Naive B cell (primary cell): ENCODE measurements around the gene MEN1. TPM values are rescaled to one million over a fixed set of nuclear protein-coding genes. Genes with fewer than 3 reads are reported as not detected.

Experiments
- ATAC-seq, 2 donors: fragments of 150-1000 bp; cut with Tn5 transposase; 2 replicates each; pipeline ENCODE4 v1.10.0; 2021; ENCODE audit warnings: low read depth in 2 of 2, mild to moderate bottlenecking in 2 of 2, moderate library complexity in 2 of 2
- DNase-seq: peaks from one replicate; pipeline ENCODE4 v3.0.0; 2022
- H3K27ac Mint-ChIP-seq, 6 donors: one replicate each; pipeline ENCODE4 v1.8.0; 2020 to 2022; ENCODE audit warnings: mild to moderate bottlenecking in 6 of 6, mixed read lengths in 6 of 6, moderate library complexity in 5 of 6, inconsistent platforms in 2 of 6
- H3K27me3 Mint-ChIP-seq, 3 donors: one replicate each; pipeline ENCODE4 v1.8.0; 2021 to 2022; ENCODE audit warnings: mixed read lengths in 3 of 3, mild to moderate bottlenecking in 1 of 3
- H3K36me3 Mint-ChIP-seq, 2 donors: one replicate each; pipeline ENCODE4 v1.8.0; 2020 to 2022; ENCODE audit warnings: mixed read lengths in 2 of 2, inconsistent platforms in 1 of 2, mild to moderate bottlenecking in 1 of 2
- H3K4me1 Mint-ChIP-seq, 3 donors: one replicate each; pipeline ENCODE4 v1.8.0; 2020 to 2022; ENCODE audit warnings: mixed read lengths in 3 of 3, inconsistent platforms in 1 of 3, mild to moderate bottlenecking in 1 of 3, moderate library complexity in 1 of 3
- H3K4me3 Mint-ChIP-seq, 8 donors: one replicate each; pipeline ENCODE4 v1.8.0; 2020 to 2022; ENCODE audit warnings: mild to moderate bottlenecking in 8 of 8, mixed read lengths in 8 of 8, moderate library complexity in 8 of 8, inconsistent platforms in 2 of 8
- H3K9me3 Mint-ChIP-seq, 7 donors: one replicate each; pipeline ENCODE4 v1.8.0; 2020 to 2022; ENCODE audit warnings: mixed read lengths in 7 of 7, mild to moderate bottlenecking in 5 of 7, inconsistent platforms in 2 of 7, moderate library complexity in 1 of 7
- polyA plus RNA-seq, 6 donors: library from polyadenylated mRNA; unstranded; fragments of 300-500 nt; fragmentation: Illumina TruSeq; gene quantifications; one replicate each; pipeline ENCODE4 v1.2.3, GENCODE V29; 2021; ENCODE audit warnings: low read depth in 6 of 6

Gene MEN1
- polyA plus RNA-seq, 6 donors from 2014 or later, result 12.3 to 49.5 (median 27.4) TPM

DNA sequence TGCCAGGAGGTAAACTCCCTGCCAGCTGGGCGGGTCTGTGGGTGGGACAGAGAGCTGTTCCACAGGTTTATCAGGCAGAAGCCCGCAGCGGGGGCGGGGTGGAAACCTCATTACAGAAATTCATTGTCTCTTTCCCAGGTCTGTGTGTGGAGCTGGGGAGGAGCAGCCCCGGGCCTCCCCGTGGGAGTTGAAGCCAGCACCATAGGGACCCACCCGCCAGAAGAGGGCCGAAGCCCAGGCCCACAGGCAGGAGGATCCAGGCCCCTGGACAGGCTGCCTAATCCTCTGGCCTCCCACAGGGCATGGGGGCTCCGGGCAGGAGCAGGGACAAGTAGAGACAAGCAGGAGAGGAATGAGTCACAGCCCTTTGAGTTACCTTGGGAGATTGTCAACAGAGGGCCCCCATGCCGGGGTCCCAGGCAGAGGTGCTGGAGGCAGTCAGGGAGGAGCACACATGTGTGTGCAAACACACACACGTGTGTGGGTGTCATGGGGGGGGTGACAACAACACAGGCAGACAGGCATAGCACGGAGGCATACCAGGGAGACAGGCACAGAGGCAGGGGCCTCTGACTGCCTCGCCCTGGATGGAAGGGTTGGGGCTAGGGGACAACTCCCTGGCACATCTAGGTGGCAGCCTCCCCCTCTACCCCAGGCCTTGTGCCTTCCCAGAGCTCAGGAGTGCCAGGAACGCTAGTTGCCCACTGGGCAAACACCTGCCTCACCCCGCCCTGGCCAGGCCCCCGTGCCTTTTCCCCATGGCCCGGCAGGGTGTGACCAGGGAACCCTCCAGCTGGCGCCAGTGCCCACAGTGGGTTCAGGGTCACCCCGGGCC, 32.7 kb upstream of the MEN1 start:
- H3K27ac Mint-ChIP-seq, result peak overlapping the region in 1 of 6 donors; percentile 77
- H3K36me3 Mint-ChIP-seq, result peaks cover 0 to 7% of the 10 kb centered on the region in 2 donors
- DNase-seq (no peak), ATAC-seq (no peak)
- H3K9me3 Mint-ChIP-seq, result no peaks in the 10 kb centered on the region
- peaks cover 23 to 36% (median 27%) of the 10 kb centered on the region in 3 donors for H3K4me1 Mint-ChIP-seq
- H3K4me3 Mint-ChIP-seq, result peak overlapping the region in 7 of 8 donors; percentile 72 to 92 (median 82)
- H3K27me3 Mint-ChIP-seq, result no peaks in the 10 kb centered on the region

DNA sequence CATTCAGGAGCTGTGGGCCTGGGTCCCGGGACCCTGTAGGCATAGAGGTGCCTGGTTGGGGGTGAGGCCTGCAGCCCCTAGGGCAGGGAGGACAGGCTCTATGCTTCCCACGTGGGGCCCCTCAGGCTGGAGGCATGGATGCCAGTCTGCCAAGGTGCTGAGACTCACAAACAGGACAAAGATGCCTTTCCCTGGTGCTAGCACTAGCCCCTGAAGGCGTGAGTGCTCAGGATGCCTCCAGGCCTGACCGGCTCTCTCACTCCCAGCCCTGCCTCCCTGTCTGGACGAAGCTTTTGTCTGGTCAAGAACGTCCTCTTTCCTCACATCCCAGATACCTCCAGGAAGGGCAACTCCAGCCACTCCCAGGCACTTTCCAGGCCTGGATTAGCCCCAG, 32.0 kb upstream of the MEN1 start:
- peaks cover 0 to 7% of the 10 kb centered on the region in 2 donors for H3K36me3 Mint-ChIP-seq
- ATAC-seq (no peak), DNase-seq (no peak)
- no peak overlapping the region for H3K27ac Mint-ChIP-seq
- peaks cover 21 to 33% (median 21%) of the 10 kb centered on the region in 3 donors for H3K4me1 Mint-ChIP-seq
- no peaks in the 10 kb centered on the region for H3K9me3 Mint-ChIP-seq
- peak overlapping the region in 1 of 8 donors; percentile 22 for H3K4me3 Mint-ChIP-seq
- H3K27me3 Mint-ChIP-seq, result no peaks in the 10 kb centered on the region

DNA sequence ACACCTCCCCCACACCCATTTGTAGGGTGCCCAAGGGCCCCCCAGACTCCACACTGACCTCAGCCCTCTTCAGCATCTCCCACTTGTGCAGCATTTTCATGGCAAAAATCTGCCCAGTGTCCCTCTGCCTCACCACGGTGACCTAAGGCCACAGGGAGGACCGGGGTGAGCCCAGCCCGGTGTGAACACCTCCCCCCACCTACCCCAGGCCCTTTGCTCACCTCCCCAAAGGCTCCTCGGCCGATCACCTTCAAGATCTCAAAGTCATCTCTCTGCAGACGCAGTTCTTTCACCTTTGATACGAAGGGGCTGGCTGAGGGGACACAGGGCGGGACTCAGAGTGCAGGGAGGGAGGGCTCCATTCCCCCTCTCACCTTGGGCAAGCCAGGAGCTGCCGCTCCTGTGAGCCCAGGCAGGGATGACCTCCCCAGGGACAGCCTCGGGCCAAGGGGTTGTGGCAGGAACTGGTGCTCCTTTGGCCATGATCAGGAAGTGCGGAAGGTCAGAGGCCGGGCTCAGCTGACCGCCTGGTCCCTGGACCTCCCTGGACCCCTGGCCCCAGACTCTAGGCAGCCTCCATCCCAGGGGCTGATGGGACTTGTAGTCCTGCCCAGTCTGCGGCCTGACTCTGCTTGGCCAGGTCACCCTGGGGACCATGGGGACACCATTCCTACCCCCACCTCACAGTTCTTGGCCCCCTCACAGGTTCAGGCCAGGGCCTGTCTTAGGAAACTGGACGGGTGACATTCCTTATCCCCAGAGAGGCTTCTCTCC, 31.4 kb upstream of the MEN1 start:
- no peaks in the 10 kb centered on the region for H3K9me3 Mint-ChIP-seq
- peaks cover 0 to 7% of the 10 kb centered on the region in 2 donors for H3K36me3 Mint-ChIP-seq
- peak overlapping the region in 1 of 6 donors; percentile 86 for H3K27ac Mint-ChIP-seq
- DNase-seq, result no peak
- no peak for ATAC-seq
- no peaks in the 10 kb centered on the region for H3K27me3 Mint-ChIP-seq
- peaks cover 16 to 27% (median 16%) of the 10 kb centered on the region in 3 donors for H3K4me1 Mint-ChIP-seq
- no peak overlapping the region for H3K4me3 Mint-ChIP-seq

DNA sequence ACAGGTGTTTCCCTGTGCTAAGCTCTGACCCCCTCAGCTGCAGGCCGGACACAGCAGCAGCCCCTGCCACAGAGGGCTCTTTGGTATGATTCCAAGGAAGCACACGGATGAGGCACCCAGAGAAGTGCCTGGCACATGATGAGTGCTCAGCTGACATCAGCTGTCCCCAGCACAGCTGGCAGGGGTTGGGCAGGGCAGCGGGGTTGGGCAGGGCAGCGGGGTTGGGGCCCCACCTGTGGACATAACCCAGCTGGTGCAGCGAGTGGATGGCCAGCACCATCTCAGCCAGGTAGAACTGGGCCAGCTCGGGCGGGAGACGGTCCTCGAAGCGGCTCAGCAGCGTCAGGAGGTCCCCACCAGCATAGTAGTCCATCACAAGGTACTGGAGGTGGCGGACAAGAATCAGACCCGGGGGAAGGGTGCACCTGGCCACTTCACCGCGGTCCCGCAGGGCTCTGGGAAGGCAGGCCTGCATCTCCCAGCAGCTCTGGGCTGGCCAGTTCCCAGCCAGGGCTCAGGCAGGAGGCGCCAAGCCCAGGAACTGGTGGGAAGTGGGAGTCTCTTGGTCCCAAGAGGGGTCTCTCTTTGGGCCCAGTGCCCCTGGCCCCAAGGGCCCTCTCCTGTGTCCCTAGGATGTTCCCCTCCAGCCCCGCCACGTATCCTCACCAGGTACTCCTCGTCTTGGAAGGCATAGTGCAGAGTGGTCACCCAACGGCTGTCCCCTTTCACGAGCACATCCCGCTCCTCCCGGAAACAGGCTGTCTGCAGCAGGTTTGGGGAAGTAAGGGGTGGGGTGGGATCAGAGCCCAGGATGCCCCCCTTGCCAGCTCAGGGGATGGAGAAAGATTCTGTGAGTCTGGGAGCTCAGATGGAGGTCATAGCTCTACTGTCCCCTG, 29.8 kb upstream of the MEN1 start:
- Mint-ChIP-seq H3K27ac (no peak overlapping the region), H3K27me3 (no peaks in the 10 kb centered on the region), H3K36me3 (peaks cover 0 to 7% of the 10 kb centered on the region in 2 donors), H3K4me3 (no peak overlapping the region), H3K9me3 (no peaks in the 10 kb centered on the region), H3K4me1 (peaks cover 11 to 23% (median 14%) of the 10 kb centered on the region in 3 donors)
- no peak for ATAC-seq
- no peak for DNase-seq

DNA sequence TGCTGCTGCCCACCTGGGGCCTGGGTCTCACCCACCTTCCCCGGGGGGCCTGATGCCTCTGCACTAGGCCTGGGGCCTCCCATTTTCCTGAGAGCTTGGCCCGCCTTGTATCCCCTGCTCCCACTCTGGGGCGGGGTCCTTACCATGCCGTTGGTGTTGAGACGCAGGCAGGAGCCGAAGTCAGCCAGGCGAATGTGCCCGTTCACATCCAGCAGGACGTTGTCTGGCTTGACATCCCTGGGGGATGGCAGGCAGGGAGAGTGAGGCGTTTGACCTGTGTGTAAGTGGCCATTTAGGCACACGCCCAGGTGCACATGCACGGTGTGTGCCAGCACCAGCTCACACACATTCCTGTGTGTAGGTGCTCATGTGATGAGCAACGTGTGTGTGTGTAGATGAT, 29.0 kb upstream of the MEN1 start:
- Mint-ChIP-seq H3K36me3 (peaks cover 0 to 7% of the 10 kb centered on the region in 2 donors), H3K4me3 (no peak overlapping the region), H3K9me3 (no peaks in the 10 kb centered on the region), H3K27ac (no peak overlapping the region), H3K27me3 (no peaks in the 10 kb centered on the region), H3K4me1 (peaks cover 8 to 19% (median 11%) of the 10 kb centered on the region in 3 donors)
- DNase-seq, result no peak
- no peak for ATAC-seq

DNA sequence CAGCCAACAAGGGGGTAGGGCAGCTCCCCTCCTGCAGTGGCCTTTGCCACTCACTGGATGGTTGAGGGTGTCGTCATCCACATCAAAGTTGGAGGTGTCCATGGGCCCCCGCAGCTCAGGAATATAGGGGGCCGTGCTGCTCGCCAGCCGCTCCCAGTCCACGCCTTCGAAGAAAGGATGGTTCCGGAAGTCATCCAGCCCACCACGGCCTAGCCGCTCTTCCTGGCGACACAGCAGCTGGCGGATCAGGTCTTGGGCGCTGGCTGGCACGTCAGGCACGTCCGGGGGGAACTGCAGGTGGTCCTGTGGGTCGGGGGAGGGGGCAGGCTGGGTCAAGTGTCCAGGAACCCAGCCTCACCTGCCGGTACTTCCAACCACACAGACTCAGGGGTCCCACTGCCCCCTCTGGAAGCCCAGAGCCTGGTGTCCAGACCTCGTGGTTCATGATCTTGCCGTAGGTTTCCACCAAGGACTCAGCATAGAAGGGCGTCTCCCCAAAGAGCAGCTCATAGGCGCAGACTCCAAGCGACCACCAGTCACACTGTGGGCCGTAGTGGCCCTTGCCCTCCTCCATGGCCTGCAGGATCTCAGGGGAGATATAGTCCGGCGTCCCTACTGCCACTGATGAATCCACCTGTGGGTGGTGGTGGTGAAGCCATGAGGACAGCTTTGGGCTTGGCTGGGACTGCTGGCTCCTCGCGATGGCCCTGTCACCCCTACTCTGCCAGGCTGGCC, 28.4 kb upstream of the MEN1 start:
- H3K4me1 Mint-ChIP-seq, result peaks cover 5 to 15% (median 7%) of the 10 kb centered on the region in 3 donors
- H3K36me3 Mint-ChIP-seq, result peaks cover 0 to 7% of the 10 kb centered on the region in 2 donors
- H3K4me3 Mint-ChIP-seq, result no peak overlapping the region
- H3K9me3 Mint-ChIP-seq, result no peaks in the 10 kb centered on the region
- no peak overlapping the region for H3K27ac Mint-ChIP-seq
- no peaks in the 10 kb centered on the region for H3K27me3 Mint-ChIP-seq
- DNase-seq (no peak), ATAC-seq (no peak)

DNA sequence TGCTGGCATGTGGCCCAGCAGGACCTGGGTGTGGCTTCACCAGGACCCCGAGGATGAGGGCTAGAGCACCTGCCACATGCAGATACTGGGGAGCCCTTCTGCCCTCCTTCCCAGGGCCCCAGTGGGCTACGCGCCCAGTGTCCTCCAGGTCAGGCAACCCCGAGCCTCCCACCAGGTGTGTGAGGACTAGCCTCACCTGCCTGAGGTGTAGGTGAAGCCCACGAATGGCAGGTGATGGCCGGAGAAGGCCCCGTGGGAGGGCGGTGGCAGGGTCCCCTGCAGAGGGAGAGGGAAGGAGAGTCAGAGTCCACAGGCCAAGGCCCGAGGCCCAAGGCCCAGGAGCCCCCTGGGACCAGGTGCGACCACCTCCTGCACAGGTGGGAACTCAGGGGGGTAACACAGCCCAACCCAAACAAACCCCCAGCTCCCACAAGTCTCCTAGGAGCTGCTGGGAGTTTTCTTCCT, 27.6 kb upstream of the MEN1 start:
- DNase-seq (no peak), ATAC-seq (no peak)
- H3K4me1 Mint-ChIP-seq, result peaks cover 0 to 6% (median under 1%) of the 10 kb centered on the region in 3 donors
- no peak overlapping the region for H3K27ac Mint-ChIP-seq
- H3K27me3 Mint-ChIP-seq, result no peaks in the 10 kb centered on the region
- H3K36me3 Mint-ChIP-seq, result peaks cover 0 to 7% of the 10 kb centered on the region in 2 donors
- H3K4me3 Mint-ChIP-seq, result no peak overlapping the region
- no peaks in the 10 kb centered on the region for H3K9me3 Mint-ChIP-seq

DNA sequence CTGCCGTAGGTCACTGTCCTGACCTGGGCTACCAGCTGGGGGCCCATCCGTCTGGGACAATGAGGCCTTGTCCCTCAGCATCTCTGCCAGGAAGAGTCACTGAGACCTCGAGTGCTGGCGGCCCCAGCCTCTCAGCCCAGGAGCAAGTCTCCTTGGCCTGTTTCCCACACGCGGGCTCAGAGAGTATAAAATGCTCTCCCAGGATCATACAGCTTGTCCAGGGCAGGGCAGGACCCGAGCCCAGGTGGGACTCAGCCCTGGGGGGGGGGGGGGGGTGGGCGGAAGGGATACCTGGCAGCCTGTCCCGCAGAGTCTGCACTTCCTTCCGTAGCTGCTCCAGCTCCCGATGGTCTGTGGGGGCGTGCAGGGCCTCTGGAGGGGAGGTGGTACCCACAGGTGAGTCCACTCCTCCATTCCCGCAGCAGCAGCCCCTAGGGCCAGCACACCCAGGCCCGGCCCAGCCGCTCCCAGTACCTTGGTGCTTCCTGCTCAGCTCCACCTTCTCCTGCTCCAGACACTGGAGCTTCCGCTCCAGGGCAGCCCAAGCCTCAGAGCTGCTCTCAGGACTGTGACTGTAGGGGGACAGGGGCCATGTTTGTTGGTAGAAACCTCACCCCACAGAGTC, 26.2 kb upstream of the MEN1 start:
- H3K4me3 Mint-ChIP-seq, result no peak overlapping the region
- no peak for DNase-seq
- H3K9me3 Mint-ChIP-seq, result no peaks in the 10 kb centered on the region

DNA sequence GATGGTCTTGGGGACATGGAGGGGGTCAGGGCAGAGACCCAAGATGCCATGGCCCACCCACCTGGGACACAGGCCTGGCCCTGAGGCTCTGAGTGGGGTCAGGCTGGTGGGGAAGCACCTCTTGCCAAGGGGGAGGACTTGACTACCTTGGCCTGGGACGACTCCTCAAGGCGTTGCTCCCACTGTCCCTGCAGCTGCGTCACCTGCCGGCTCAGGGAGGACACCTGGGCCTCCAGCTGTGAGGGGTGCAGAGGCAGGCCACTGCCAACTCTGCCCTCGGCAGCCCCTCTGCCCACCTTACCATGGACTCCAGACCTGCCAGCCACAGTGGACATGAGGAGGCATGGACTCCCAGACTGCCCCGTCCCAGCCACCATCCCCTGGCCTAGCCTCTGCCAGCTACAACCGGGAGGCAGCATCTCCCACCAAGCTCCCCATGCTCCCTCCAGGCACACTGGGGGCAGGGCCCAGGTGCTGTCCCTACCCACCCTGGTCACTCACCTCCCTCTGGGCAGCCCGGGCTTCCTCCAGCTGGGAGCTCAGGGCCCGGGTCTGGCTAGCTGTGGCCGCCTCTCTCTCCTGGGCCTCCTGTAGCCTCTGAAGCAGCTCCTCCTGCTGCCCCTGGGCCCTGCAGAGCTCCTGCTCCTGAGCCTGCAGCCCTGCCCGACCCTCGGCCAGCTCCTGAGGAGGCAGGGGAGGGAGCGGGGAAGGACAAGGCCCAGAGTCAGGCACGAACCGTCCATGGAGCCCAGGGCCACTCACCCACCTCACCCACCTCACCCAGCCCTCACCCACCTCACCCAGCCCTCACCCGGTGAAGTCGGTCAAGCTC, 25.5 kb upstream of the MEN1 start:
- ATAC-seq (no peak), DNase-seq (no peak)
- no peaks in the 10 kb centered on the region for H3K9me3 Mint-ChIP-seq
- H3K4me3 Mint-ChIP-seq, result no peak overlapping the region
- H3K27ac Mint-ChIP-seq, result no peak overlapping the region
- H3K36me3 Mint-ChIP-seq, result peaks cover 0 to 15% of the 10 kb centered on the region in 2 donors
- no peaks in the 10 kb centered on the region for H3K27me3 Mint-ChIP-seq
- H3K4me1 Mint-ChIP-seq, result peaks cover 0 to 4% (median 0%) of the 10 kb centered on the region in 3 donors

More for the DNA sequence above, 26.2 kb upstream of the MEN1 start:
- H3K4me1 Mint-ChIP-seq, result peaks cover 0 to 4% (median 0%) of the 10 kb centered on the region in 3 donors
- peaks cover 0 to 15% of the 10 kb centered on the region in 2 donors for H3K36me3 Mint-ChIP-seq
- ATAC-seq, result no peak
- H3K27ac Mint-ChIP-seq, result no peak overlapping the region
- H3K27me3 Mint-ChIP-seq, result no peaks in the 10 kb centered on the region

DNA sequence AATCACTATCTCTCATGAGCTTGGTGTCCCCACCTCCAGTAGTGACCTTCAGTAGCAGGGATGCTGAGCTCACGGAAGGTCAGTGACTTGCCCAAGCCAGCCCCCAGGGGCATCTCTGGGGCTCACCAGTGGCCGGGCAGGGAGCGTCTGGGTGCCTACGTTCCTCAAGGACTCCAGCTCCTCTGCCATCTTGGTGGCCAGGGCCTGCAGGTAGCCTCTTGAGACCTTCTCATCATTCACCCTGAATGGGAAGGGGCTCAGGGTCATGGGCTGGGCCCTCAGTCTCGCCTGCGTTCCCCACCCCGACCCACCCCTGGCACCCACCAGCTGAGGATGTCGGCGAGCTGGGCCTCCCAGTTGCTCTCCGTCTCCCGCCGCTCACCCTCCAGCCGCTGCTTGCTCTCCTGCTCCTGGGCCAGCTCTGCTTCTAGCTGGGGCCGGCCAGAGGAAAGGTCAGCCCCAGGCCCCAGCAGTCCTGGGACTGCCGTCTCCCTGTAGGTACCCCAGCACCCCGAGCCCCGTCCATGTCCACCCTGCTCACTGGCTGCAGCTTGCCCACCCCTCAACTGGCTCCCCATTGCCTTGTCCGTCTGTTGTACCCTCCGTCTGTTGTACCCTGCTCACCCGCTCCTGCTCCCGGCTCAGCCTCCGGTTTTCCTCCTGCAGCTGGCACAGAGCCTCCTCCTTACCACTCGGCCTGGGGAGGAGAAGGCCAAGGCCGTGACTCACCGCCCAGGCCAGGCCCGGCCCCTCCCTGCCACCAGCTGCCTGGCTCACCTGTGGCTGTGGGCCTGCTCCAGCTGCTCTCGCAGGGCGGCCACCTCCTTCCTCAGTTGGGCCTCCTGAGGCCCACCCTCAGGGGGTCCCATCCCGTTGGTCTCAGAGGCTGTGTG, 24.6 kb upstream of the MEN1 start:
- Mint-ChIP-seq H3K4me1 (peaks cover 0 to 4% (median 0%) of the 10 kb centered on the region in 3 donors), H3K4me3 (no peak overlapping the region), H3K27ac (no peak overlapping the region), H3K36me3 (peaks cover 0 to 15% of the 10 kb centered on the region in 2 donors), H3K9me3 (no peaks in the 10 kb centered on the region), H3K27me3 (no peaks in the 10 kb centered on the region)
- ATAC-seq (no peak), DNase-seq (no peak)
